Coronary artery (tissue), 2 donors: ENCODE measurements around the gene PRICKLE4.

Source experiments
- DNase-seq: peaks from one replicate; pipeline ENCODE4 v3.0.0-alpha.2; 2017; ENCODE audit warnings: low spot score
- H3K27ac ChIP-seq, 2 donors: fragments of 200-600 bp; sonication (generic); one replicate each; pipeline ENCODE4 v1.5.1; 2016 to 2019
- H3K4me3 ChIP-seq: fragments of 200-600 bp; sonication (generic); 2 replicates; pipeline ENCODE4 v1.5.1; 2016; ENCODE audit warnings: mild to moderate bottlenecking, moderate library complexity
- TF ChIP-seq, protein P1 (sequence below): fragments of 200-600 bp; sonication (generic); IDR thresholded peaks from one replicate; pipeline ENCODE4 v1.5.1; 2019; ENCODE audit warnings: antibody characterized with exemption

PRICKLE4 gene

DNA sequence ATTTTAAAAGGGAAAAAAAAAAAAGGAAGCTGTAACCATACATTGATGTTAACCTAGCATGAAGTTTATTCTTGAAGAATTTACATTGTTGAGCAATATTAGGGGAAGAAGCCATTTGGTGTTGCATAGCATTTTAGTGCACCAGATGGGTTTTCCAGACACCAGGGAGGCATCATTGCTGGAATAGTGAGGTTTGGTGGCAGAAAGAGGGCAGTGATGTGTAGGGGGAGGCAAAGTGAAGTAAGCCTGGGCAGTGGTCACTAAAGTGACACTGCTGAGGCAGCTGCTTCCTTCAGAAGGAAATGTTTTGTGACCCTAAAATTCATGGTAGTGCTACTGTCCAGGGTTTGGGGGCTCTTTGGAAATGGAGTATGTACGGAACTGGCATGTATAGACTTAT is 9.5 kb downstream of the PRICKLE4 start:
- DNase-seq = no peak
- Histone ChIP-seq H3K4me3 (no peak overlapping the region), H3K27ac (no peak overlapping the region)
- TF ChIP-seq, protein P1, sequence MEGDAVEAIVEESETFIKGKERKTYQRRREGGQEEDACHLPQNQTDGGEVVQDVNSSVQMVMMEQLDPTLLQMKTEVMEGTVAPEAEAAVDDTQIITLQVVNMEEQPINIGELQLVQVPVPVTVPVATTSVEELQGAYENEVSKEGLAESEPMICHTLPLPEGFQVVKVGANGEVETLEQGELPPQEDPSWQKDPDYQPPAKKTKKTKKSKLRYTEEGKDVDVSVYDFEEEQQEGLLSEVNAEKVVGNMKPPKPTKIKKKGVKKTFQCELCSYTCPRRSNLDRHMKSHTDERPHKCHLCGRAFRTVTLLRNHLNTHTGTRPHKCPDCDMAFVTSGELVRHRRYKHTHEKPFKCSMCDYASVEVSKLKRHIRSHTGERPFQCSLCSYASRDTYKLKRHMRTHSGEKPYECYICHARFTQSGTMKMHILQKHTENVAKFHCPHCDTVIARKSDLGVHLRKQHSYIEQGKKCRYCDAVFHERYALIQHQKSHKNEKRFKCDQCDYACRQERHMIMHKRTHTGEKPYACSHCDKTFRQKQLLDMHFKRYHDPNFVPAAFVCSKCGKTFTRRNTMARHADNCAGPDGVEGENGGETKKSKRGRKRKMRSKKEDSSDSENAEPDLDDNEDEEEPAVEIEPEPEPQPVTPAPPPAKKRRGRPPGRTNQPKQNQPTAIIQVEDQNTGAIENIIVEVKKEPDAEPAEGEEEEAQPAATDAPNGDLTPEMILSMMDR = no peak

DNA sequence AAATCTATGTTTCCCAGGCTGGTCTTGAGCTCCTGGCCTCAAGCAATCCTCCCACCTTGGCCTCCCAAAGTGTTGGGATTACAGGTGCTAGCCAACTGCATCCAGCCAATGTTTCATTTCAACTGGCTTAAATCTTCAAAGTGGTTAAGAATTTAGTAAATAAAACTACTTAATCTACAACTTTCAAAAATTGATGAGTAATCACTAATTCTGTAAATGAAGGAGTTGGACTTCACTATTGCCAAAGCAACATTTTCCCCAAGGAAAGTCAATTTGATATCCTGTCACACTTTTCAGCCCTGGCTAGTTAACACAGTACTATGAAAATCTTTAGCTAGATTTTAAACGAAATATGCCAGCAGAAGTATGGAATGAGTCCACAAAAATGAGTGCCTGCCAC is 10.7 kb downstream of the PRICKLE4 start:
- Histone ChIP-seq H3K4me3 (no peak overlapping the region), H3K27ac (no peak overlapping the region)
- TF ChIP-seq, protein P1 = no peak
- no peak for DNase-seq

DNA sequence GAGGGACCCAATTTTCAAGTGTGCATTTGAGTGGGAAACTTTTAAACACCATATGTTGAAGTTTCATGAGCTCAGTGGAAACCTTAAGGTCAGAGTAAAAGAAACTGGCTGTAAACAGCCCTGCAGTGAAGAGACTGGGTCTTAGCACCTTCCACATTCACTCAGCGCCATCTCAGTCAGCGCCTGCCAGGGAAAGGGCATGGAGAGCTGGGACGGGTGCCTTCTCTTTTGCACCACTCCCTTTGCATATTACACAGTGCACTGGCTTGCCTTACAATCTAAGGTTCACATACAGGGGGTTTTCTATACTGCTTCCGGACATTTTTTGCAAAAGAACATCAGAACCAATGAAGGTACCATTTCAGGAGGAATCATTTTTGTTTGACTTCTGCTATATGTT is 11.4 kb downstream of the PRICKLE4 start:
- Histone ChIP-seq H3K4me3 (no peak overlapping the region), H3K27ac (no peak overlapping the region)
- no peak for DNase-seq
- TF ChIP-seq, protein P1 = no peak

DNA sequence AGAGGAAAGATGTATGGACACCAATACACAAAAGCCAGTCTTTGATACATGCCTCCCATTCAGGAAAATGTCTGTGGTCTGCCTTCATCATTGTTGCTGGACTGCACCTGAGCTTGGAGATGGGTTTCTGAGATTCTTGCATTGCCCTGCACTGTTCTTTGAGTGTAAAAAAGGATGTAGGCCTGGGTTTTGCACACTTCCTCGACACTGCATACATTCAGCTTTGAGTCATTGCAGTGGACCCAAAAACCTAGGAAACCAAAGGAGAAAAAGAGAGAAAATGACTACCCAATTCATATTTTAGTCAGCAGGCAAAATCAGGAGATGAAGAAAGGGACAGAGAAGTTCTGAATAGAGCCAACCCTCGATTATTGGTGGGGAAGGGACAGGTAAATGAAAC is 15.9 kb downstream of the PRICKLE4 start:
- Histone ChIP-seq H3K4me3 (no peak overlapping the region), H3K27ac (no peak overlapping the region)
- DNase-seq = no peak
- TF ChIP-seq, protein P1 = no peak

DNA sequence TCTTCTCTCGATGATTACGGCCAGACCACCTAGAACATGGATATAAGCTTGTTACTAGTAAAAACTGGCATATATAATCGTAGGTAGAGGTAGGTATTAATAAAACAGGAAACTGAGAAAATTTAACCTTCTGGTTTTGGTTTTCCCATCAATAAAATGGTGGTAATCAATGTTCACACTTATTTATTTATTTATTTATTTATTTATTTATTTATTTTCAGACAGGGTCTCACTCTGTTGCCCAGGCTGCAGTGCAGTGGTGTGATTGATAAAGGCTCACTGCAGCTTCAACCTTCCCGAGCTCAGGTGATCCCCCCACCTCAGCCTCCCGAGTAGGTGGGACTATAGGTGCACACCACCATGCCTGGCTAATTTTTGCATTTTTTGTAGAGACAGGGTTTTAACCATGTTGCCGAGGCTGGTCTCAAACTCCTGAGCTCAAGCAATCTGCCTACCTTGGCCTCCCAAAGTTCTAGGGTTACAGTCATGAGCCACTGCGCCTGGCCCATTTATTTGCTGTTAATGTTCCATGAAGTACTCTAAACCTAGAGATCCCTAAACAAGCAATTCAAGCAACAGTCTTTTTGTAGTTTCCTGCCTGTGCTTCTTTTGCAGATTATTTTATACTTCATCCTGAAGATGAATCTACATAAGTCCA is 18.4 kb downstream of the PRICKLE4 start:
- no peak for DNase-seq
- TF ChIP-seq, protein P1 = no peak
- H3K27ac ChIP-seq = no peak overlapping the region
- no peak overlapping the region for H3K4me3 ChIP-seq

DNA sequence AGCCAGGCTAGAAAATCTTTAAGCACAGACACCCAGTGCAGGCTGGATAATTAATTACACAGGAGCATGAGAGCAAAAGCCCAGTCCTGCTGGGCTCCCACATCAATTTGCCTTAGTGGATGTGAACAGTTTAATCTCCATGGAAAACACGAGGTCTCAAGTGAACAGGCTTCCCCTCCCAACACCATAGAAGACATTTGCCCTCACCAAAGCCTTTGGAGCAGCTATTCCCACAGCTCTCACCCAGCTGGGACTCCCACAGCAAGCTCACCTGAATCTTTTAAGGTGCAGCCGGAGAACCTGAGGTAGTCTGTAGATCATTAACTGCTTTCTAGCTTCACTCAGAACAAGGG is 19.0 kb downstream of the PRICKLE4 start:
- DNase-seq = no peak
- no peak overlapping the region for H3K27ac ChIP-seq
- TF ChIP-seq, protein P1 = no peak
- no peak overlapping the region for H3K4me3 ChIP-seq

DNA sequence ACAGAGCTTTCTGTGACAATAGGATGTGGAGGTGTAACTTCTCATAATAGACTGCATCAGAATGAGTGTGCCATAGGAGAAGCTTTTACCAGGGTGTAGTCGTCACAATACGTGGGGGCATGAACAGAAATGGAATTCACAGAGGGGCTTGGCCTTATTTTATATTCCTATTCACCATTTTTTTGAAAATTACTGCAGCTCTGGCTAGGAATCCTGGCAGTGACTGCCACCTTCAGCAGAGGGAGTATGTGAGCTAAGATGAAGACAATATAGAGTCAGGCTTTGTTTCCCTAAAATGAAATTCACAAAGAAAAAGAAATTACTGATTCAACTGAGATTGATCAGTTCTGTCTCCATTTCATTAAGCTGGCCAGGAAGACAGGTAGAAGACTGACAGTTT is 20.8 kb downstream of the PRICKLE4 start:
- no peak overlapping the region for H3K4me3 ChIP-seq
- H3K27ac ChIP-seq = no peak overlapping the region
- DNase-seq = no peak
- TF ChIP-seq, protein P1 = no peak
